ACHN (cell line): ENCODE results near the gene GAGE2A.
A peak's percentile ranks its signal among the peaks of the same experiment; 100 is the strongest.
"Not testable (repeated sequence)": the region's sequence is repeated elsewhere in the genome, so short reads cannot be mapped to it uniquely, and the experiment has no call there.

Experiments
- DNase-seq: peaks from one replicate; pipeline ENCODE4 v3.0.0-alpha.2; 2015
- in situ Hi-C: cut with HindIII; loops from 2 replicates; pipeline ENCODE4 v1.10.0; 2017; ENCODE audit warnings: low sequenced_read_pairs, low pct_ligation_motif_present, low pct_unique_long_range_greater_than_20kb

The GAGE2A gene, protein sequence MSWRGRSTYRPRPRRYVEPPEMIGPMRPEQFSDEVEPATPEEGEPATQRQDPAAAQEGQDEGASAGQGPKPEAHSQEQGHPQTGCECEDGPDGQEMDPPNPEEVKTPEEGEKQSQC

DNA sequence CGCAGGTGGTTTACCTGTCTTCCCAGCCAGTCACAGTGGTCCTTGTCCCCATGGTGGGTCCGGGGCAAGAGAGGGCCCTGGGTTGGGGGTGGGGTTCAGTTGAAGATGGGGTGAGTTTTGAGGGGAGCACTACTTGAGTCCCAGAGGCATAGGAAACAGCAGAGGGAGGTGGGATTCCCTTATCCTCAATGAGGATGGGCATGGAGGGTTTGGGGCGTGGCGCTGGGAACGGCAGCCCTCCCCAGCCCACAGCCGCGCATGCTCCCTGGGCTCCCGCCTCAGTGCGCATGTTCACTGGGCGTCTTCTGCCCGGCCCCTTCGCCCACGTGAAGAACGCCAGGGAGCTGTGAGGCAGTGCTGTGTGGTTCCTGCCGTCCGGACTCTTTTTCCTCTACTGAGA, at the start of gene GAGE2A:
Gene GAGE2A, plus strand, starts transcription at position 301 of the 400 bp plus-strand sequence. CDS start 1,155 bp downstream, outside the sequence.
- in situ Hi-C loops, DNase-seq: not testable (repeated sequence)

DNA sequence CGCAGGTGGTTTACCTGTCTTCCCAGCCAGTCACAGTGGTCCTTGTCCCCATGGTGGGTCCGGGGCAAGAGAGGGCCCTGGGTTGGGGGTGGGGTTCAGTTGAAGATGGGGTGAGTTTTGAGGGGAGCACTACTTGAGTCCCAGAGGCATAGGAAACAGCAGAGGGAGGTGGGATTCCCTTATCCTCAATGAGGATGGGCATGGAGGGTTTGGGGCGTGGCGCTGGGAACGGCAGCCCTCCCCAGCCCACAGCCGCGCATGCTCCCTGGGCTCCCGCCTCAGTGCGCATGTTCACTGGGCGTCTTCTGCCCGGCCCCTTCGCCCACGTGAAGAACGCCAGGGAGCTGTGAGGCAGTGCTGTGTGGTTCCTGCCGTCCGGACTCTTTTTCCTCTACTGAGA, 47.9 kb upstream of the GAGE2A start, which contains the start of gene GAGE12D:
Gene GAGE12D, plus strand, starts transcription at position 301 of the 400 bp plus-strand sequence. CDS start 1,155 bp downstream, outside the sequence.
- DNase-seq, in situ Hi-C loops: not testable (repeated sequence)

DNA sequence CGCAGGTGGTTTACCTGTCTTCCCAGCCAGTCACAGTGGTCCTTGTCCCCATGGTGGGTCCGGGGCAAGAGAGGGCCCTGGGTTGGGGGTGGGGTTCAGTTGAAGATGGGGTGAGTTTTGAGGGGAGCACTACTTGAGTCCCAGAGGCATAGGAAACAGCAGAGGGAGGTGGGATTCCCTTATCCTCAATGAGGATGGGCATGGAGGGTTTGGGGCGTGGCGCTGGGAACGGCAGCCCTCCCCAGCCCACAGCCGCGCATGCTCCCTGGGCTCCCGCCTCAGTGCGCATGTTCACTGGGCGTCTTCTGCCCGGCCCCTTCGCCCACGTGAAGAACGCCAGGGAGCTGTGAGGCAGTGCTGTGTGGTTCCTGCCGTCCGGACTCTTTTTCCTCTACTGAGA, 38.3 kb upstream of the GAGE2A start, which contains the start of gene GAGE12E:
Gene GAGE12E, plus strand, starts transcription at position 301 of the 400 bp plus-strand sequence. CDS start 1,155 bp downstream, outside the sequence.
- DNase-seq, in situ Hi-C loops: not testable (repeated sequence)

DNA sequence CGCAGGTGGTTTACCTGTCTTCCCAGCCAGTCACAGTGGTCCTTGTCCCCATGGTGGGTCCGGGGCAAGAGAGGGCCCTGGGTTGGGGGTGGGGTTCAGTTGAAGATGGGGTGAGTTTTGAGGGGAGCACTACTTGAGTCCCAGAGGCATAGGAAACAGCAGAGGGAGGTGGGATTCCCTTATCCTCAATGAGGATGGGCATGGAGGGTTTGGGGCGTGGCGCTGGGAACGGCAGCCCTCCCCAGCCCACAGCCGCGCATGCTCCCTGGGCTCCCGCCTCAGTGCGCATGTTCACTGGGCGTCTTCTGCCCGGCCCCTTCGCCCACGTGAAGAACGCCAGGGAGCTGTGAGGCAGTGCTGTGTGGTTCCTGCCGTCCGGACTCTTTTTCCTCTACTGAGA, 28.8 kb upstream of the GAGE2A start, which contains the start of gene GAGE12F:
Gene GAGE12F, plus strand, starts transcription at position 301 of the 400 bp plus-strand sequence. CDS start 1,155 bp downstream, outside the sequence.
- in situ Hi-C loops, DNase-seq: not testable (repeated sequence)

DNA sequence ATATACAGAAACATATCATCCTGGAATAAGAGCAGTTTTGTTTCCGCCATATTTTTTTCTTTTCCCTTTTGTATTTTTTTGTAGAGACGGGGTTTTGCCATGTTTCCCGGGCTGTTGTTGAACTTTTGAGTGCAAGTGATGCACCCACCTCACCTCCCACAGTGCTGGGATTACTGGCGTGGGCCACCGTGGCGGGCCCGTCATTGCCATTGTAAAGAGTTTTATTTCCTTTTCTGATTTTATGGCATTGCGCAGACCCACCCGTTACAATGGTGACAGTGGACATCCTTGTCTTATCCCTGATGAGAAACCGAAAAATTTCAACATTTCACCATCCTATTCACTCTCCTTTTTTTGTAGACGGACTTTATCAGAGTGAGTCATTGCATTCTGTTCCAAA, 20.6 kb upstream of the GAGE2A start:
- DNase-seq, in situ Hi-C loops: not testable (repeated sequence)

DNA sequence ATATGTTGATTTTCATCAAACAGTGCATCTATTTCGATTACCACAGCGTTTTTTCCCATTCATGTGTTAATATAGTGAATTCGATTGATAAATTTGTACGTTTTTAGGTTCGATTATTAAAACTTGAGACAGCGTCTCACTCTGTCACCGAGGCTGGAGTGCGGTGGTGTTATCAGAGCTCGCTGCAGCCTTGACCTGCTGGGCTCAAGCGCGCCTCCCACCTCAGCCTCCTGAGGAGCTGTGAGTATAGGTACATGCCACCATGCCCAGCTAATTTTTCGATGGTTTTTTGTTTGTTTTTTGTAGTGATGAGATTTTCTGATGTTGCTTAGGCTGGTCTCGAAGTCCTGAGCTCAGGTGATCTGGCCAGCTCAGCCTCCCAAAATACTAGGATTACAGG, 20.1 kb upstream of the GAGE2A start:
- in situ Hi-C loops, DNase-seq: not testable (repeated sequence)

DNA sequence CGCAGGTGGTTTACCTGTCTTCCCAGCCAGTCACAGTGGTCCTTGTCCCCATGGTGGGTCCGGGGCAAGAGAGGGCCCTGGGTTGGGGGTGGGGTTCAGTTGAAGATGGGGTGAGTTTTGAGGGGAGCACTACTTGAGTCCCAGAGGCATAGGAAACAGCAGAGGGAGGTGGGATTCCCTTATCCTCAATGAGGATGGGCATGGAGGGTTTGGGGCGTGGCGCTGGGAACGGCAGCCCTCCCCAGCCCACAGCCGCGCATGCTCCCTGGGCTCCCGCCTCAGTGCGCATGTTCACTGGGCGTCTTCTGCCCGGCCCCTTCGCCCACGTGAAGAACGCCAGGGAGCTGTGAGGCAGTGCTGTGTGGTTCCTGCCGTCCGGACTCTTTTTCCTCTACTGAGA, 19.2 kb upstream of the GAGE2A start, which contains the start of gene GAGE12G:
Gene GAGE12G, plus strand, starts transcription at position 301 of the 400 bp plus-strand sequence. CDS start 1,155 bp downstream, outside the sequence.
- in situ Hi-C loops, DNase-seq: not testable (repeated sequence)

DNA sequence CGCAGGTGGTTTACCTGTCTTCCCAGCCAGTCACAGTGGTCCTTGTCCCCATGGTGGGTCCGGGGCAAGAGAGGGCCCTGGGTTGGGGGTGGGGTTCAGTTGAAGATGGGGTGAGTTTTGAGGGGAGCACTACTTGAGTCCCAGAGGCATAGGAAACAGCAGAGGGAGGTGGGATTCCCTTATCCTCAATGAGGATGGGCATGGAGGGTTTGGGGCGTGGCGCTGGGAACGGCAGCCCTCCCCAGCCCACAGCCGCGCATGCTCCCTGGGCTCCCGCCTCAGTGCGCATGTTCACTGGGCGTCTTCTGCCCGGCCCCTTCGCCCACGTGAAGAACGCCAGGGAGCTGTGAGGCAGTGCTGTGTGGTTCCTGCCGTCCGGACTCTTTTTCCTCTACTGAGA, 9.6 kb upstream of the GAGE2A start, which contains the start of gene GAGE12H:
Gene GAGE12H, plus strand, starts transcription at position 301 of the 400 bp plus-strand sequence. CDS start 1,155 bp downstream, outside the sequence.
- DNase-seq, in situ Hi-C loops: not testable (repeated sequence)

DNA sequence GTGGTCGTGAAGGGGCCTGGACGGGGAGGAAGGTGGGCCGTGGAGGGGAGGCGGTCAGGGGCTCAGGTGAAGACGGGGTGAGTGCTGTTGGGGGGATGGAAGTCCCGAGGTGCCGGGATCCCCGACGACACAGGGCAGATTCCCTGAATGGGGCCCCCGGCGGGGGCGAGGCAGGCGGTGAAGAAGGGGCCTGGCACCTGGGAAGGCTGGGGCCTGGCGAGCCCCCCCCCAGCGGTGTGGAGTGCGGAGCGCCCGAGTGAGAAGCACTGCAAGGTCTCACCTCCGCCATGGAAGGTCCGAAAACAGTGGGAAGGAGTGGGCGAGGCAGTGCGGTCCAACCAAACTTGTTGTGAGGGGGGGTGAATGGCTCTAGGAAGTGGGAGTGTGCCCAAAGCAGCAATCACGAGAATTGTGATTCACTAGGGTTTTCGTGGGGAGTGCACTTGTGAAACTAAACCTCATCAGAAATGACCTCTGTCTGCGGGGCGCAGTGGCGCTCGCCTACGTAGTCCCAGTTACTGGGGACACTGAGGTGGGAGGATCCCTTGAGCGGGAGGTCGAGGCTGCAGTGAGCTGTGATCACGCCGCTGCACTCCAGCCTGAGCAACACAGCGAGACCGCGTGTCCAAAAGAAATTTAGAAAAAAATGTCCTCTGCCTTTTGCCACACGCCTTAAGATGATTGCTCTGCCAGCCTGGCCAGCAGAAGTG, 628 bp downstream of the GAGE2A start:
- DNase-seq, in situ Hi-C loops: not testable (repeated sequence)

DNA sequence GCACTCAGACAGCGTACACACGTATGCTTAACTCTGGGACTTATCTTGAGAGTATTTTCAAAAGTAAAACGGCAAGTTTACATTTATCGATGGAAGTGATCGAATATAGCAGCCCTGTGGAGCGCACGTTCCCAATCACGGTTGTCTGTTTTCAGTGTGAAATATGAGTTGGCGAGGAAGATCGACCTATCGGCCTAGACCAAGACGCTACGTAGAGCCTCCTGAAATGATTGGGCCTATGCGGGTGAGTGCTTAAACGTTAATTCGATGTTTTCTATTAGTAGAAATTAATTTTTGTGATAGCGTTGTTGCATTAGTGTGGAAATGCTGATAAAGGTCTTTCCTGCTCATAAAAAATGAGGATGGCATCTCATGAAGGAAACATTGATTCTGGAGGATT, 1.2 kb downstream of the GAGE2A start:
- in situ Hi-C loops, DNase-seq: not testable (repeated sequence)

DNA sequence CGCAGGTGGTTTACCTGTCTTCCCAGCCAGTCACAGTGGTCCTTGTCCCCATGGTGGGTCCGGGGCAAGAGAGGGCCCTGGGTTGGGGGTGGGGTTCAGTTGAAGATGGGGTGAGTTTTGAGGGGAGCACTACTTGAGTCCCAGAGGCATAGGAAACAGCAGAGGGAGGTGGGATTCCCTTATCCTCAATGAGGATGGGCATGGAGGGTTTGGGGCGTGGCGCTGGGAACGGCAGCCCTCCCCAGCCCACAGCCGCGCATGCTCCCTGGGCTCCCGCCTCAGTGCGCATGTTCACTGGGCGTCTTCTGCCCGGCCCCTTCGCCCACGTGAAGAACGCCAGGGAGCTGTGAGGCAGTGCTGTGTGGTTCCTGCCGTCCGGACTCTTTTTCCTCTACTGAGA, 9.4 kb downstream of the GAGE2A start, which contains the start of gene GAGE1:
Gene GAGE1, plus strand, starts transcription at position 301 of the 400 bp plus-strand sequence. CDS start 1,155 bp downstream, outside the sequence.
- in situ Hi-C loops = not testable (repeated sequence)

DNA sequence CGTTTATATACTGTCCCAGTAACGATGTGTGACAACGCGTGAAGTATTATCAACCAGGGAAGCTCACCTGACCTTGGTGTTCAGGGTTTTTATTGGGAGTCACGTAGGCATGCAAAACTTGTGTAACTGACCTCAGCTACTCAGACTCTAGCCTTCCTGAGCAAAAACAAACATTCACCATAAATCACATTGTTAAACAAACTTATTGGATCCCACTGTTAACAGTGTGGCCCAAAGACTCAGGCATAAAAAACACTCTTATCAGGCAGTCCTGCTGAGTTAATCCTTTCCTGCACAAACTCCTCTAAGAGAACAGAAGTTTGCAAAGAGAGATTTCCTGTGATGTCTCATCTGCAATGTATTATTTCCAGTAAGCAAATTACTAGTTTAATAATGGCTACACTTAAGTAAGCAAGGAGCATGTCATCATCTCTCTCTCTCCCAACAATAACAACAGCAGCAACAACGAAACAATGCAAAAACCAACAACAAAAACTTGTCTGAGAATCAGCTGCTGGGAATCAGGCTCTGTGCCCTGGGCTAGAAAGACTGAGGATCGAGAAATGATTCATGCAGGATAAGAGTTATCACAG, 21.5 kb downstream of the GAGE2A start:
- in situ Hi-C loops = no loop called here
- no peak for DNase-seq

More for the DNA sequence above, 9.4 kb downstream of the GAGE2A start, which contains the start of gene GAGE1:
- DNase-seq = not testable (repeated sequence)

DNA sequence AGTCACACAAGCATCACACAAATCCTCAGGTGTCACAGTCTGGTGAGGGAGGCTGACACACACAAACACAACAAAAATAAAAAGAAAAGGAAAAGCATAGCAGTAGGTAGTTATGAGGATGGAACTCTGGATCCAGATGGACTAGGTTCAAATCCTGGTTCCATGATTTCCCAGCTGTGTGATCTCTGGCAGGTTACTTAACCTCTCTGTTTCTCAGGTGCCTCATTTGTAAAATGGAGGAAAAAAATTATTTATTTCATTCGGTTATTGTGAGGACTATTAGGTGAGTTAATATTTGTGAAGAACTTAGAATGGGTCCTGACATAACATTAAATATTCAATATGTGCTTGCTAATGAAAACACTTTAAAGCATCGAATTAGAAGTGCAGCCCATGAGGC, 29.3 kb downstream of the GAGE2A start:
- in situ Hi-C loops = no loop called here
- no peak for DNase-seq

DNA sequence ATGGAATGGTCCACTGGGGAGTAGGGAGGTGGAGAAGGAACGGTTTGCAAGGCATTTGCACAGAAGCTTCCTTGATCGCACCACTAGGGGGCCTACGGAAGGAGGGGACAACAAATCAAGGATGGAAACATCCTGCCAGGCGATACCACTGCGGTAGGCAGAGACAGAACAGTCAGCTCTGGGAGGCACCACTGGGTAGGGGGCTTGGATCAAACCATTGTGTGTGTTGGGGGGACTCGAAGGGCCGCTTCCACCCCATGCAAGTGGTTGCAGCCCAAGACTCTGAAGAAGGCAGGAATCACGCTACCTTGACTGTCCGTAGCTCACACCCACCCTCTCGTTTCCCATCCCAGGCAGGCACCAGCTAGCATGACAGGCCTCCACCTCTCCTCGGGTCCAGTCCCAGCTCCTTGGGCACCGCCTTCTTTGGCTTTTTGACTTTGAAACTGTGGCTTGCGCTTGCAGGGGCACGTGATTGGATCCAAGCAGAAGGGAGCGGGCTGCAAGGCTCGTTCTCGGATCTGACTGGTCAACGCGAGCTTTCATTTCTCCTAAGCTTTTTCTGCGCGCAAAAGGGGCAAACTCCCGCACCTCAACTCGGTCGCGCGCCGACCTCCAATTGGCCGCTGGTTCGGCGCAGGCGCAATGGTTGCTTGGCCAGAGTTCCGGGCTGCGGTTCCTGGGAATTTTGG, 37.9 kb downstream of the GAGE2A start:
- in situ Hi-C loops = no loop called here
- peak; percentile 2 for DNase-seq

DNA sequence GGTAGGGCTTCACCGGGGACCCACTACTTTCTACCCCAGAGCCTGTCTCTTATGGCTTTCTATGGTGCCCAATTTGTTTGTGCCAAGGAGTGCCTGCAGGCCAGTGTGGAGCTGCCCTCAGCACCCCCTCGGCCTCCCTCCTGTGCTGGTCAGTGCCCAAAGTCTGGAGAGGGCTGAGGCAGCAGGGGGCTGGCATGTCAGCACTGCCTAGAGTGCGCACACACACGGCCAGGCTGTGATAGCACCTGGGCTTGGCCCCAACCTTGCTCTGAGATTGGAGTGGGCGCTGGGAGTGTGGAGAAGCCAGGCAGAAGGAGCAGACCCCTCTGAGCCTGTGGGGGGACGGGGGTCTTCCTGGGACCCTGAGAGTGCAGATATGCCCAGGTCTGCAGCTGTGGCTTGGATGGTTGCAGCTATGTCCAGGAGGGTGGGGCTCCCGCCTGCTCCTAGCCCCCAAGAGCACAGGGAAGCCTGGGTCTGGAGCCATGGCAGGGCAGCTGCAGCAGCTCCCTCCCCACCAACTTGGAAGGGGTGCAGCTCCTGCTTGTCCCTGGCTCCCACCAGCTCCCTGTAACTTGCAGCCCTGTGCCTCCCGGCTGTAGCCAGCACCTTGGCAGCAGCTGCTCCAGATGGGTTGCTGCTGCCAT, 55.8 kb downstream of the GAGE2A start:
- no peak for DNase-seq
- in situ Hi-C loops = no loop called here
